HuH-7.5 (cell line): ENCODE results near the gene PTX3.

Experiments used
- DNase-seq: peaks from one replicate; pipeline ENCODE4 v3.0.0; 2011; ENCODE audit warnings: low spot score

PTX3 gene

DNA sequence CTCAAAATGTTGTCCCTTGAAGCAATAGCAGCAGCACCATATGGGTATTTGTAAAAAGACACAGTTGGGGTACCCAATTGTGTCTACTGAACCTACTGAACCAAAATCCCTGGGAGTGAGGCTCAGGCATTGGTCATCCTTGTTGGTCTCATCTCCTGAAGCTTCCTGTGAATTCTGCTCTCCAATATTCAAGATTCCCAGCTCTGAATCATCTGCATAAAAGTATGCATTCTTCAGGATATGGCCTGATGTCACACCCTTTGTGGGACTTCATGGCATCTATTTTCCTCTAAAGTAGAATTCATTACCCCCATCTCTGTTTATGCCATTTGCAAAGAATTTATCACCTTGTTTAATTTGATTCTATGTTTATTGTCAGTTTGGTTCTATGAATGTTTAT, 13.3 kb upstream of the PTX3 start:
- DNase-seq, result no peak

DNA sequence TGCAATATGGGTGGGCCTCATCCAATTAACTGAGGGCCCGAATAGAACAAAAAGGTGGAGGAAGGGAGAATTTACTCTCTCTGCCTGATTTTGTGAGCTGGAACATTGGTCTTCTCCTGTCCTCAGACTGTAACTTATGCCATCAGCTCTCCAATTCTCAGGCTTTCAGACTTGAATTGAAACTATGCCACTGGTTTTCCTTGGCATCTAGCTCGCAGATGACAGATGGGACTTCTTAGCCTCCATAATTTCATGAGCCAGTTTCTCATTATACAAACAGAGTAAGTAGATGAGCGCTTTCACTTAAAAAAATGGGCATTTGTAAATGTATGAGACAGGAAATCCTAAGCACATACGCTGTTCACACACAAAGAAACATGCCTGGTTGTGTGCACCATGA, 8.7 kb upstream of the PTX3 start:
- no peak for DNase-seq

DNA sequence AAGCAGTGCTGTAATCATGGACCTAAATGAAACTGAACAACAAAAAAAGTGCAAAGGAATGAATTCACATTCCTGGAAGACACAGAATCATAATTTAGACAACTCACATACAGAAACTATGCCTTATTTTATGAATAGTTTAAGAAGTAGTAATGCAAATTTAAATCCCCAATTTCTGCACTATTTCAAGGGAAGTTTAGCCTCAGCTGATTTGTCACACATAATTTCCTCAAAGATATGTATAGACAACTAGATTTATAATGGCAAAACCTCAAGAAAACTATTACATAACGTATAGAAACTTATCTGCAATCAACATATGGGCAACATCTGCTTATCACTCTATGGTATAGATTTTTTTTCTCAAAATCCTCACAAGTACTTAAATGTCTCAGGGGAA, 7.8 kb upstream of the PTX3 start:
- DNase-seq, result no peak

DNA sequence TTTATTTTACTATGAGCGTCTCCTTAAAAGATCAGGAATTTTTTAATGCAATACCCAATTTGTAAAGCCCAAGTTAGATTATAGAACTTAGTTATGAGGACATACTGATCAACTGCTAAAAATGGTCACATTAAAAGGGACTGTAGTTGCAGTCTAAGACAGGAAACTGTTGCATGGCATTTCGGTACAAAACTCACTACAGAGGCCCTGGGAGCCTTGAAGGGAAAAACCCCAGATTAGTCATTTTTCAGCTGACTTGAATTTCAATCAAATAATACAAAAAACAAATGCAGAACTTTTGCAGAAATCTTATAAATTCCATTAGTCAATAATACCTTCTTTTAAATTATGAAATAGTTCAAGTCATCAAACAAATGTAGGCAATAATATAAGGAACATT, 6.9 kb upstream of the PTX3 start:
- DNase-seq, result no peak

DNA sequence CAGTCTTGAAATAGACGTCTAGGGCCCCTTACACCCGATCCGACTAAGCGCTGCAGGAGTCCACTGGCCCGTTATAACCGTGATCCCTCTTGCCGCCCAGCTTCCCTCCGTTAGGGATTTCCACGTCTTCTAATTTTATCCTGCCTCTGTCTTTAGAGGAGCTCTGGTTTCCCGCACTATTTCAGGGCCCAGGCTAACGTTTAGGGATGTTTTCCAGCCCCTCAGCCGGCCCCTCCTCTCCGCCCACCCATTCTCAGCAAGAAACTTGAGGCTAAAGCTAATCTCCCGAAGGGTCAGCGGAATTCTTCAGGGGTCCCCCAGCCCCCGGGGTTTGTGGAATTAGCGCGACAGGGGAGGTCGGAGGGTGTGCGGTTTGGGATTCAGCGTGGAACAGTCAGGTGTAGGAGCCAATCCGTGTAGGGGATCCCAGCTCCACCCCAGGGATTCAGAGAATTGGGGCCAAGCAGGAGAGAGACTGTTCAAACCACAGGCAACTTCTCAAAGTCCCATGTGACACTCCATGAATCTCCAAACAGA, 1.6 kb downstream of the PTX3 start:
- DNase-seq, result peak; percentile 18

DNA sequence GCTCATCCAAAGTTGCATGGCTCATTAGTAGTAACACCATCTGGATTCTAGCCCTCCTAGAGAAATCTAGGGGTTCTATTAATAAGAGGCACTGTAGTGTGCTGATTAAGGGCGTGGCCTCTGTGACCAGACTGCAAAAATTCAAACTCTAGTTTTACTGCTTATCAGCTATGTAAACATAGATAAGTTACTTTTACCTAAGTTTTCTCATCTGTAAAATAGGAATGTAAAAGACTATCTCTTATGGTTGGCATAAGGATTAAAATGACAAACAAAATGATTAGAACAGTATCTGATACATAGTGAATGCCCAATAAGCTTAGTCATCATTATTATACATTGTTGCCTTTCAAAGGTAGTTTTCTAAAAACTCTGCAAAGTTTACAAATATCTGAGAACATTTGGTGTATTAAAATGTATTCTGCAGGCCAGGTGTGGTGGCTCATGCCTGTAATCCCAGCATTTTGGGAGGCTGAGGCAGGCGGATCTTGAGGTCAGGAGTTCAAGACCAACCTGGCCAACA, 4.5 kb downstream of the PTX3 start:
- DNase-seq, result no peak

DNA sequence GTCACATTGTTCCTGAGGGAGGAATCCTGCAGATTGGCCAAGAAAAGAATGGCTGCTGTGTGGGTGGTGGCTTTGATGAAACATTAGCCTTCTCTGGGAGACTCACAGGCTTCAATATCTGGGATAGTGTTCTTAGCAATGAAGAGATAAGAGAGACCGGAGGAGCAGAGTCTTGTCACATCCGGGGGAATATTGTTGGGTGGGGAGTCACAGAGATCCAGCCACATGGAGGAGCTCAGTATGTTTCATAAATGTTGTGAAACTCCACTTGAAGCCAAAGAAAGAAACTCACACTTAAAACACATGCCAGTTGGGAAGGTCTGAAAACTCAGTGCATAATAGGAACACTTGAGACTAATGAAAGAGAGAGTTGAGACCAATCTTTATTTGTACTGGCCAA, 6.1 kb downstream of the PTX3 start:
- DNase-seq, result no peak

DNA sequence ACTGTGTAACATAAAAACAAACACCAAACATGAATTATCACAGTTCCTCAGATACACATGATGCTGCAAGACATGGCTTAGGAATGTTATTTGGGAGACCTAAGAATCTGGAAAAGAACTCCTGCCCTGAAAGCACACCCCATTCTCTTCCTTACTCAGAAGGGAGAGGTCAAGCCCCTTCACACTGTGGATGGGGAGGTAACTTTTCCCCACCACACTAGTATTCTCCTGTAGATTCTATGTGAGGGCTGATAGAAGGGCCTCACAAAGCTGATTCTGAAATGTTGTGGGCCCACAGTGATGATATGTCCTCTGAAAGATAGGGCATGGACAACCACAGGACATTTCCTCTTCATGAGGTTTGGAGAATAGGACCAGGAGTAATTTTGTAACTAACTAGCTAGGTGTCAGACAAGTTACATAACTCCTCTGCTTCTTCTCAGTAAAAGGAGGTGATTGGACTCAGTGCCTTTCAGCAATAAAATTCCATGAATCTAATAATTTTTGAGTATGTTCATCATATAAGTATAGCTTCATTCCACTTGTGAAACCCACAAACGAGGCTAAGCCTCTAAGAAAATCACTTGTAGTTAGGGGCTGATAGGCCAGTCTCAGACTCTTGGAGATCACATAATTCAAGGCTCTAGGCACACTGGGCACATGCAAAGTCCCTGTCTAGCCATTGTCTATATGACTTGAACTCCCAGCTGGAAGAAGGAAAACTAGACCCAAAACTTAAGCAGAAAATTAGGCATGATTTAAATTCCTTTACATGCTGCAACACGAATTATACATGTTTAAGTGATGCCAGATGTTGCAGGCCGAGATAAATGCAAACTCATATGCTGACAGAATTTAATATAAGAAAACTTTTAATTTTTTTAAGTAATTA, 7.5 kb downstream of the PTX3 start:
- DNase-seq, result no peak

DNA sequence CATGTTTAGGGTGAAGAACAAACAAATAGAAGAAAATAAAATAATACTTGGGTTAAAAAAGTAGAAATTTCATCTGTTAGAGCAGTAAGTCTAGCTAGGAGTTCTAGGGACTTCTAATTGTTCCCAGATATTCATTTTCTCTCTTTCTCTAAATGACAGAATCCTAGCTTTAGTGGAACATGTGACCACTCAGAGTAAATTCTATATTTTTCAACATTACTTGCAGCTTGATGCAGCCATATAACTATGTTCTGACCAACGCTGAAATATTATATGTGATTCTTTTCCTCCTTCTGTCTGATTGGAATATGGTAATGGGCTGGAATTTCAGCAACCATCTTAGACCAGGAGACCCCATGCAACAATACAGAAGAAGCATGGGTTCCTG, 8.1 kb downstream of the PTX3 start:
- DNase-seq, result no peak

DNA sequence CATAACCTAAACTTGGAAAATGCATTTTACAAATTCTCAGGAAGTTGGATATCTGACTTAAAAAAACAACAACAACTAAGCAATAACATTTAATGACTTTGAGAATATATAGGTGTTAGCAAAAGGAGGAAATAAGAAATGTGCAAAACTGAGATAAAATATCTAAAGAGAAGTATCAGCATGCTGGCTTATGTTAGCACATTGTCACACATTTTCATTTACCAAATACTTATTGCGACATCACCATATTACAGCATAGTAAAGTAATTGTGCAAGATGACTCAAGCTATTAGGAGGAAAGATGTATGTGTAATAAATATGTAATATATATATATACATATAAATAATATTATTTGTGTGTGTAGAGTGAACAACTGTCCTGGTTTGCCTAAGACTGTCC, 9.2 kb downstream of the PTX3 start:
- DNase-seq, result no peak

DNA sequence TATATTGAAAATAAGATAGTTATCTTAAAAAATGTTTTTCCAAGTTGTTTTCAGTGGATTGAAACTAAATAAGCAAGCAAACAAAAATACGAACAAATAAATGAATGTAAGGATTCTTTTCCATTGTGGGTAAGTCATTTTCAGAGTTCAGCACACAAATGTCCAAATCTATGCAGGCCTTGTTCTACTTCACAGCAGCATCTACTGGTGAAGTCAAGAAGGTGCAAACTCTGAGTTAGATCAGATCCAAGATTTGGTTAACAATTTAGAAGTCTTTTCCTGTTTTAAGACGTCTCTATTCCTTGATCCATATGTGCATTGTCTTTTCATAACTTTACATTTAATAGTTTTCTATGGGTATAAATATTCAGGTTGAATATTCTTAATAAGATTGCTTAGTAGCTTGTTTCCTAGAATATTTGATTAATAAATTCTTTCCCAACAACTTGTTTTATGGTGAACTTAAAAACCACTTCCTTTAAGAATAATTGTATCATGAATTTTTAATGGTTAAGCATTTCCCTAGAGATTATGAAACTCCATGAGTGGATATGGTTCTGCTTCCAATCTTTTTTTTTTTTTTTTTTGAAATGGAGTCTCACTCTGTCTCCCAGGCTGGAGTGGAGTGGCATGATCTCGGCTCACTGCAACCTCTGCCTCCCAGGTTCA, 10.5 kb downstream of the PTX3 start:
- no peak for DNase-seq

DNA sequence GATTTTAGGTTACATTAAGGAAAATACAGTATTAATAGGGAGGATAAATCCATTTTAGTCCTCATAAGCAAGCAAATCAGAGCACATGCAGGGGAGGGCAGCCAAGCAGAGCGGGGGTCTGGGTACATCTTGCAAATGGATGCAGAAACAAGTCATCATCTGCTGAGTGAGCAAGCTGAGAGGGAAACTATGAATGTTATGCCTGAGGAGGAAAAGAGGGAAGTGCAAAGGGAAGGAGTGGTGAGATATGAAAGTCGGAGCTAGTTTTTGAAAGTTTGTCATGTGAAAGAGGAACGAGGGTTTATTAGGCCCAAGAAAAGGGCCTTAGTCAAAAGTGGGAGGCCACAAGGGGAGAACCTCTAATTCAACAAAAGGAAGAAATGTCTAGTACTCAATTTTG, 15.4 kb downstream of the PTX3 start:
- no peak for DNase-seq

DNA sequence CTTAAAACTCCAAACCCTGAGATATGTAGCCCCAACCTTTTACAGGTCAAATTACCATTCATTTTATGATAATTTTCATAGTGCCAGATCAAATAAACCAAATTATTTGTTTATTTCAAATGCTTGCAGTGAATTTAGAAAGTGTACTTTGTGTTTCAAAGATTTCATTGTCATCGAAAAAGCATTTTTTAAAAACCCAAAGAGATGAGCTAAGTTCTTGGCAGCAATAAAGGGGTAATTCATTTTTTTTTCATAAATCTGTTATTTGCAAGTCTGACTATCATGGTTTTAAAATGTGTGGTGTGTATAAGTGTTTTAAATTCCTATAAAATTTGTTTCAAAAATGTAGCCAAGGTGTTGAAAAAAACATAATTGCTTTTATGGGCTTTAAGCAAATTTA, 17.2 kb downstream of the PTX3 start:
- DNase-seq, result no peak

DNA sequence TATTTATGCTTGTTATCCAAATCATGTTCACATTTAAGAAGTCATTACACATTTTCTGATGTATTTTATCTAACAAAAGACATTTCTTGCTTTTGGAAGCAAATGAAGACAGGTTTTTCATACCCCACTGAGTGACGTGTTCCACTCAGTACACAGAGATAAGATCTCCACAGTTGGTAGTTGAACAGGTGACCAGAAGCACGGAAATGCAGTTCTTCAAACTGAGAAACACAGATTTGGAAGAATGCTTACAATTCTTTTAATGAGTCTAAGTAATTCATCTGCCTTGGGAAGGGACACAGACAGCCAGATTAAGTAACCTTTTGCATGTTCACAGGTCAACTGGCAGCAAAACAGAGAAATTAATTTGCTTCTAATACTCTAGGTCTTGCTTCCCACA, 23.1 kb downstream of the PTX3 start:
- no peak for DNase-seq

DNA sequence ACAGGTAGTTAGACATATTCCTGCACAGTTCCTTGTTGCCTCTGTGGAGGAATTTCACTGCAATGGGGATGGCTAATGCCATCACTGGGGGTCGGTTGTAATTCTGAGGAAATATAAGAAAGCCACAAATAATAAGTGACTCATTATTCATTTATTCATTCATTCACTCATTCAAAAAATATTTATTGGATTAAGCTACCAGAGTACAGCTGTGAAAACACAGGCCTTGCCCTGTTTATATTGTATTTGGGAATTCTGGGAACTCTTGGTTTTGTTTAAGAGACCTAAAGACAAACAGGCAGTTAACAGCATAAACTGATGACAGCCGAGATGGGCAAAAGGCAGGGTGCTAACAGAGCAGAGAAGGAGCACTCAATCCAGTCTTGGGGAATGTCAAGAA, 23.6 kb downstream of the PTX3 start:
- DNase-seq, result no peak

DNA sequence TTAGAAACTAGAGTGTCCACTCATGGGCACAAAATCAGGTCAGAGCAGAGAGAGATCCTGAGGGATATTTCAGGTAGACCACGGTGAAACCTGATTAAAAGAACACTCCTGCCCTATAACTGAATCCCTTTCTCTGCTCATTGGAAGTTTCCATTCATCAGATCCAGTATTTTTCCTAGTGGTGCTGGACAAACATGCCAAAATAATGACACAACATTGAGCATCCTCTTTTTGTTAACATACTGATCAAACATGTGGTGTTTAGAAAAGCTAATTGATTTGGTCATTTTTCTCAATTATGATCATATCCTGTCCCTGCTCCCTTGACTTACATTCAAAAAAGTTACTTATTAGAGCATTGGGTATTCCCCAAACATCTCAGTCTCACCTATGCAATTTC, 27.2 kb downstream of the PTX3 start:
- no peak for DNase-seq

DNA sequence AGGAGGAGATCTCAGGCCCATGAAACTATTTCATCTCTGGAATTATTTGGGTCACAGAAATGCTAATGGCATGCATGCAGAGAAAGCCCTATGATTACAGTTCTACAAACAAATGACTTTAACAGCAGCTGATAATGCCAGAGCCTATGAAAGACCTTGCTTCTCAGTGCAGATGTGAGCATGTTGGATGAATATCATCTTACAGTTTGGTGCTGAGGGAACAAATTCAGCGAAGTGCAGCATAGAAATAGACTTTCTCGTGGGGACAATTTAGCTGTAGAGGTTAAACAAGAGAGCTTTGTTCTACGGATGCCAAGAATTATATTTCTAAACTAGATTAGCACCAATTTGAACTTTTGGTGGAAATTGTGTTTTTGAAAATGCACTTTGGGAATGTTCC, 27.7 kb downstream of the PTX3 start:
- no peak for DNase-seq

DNA sequence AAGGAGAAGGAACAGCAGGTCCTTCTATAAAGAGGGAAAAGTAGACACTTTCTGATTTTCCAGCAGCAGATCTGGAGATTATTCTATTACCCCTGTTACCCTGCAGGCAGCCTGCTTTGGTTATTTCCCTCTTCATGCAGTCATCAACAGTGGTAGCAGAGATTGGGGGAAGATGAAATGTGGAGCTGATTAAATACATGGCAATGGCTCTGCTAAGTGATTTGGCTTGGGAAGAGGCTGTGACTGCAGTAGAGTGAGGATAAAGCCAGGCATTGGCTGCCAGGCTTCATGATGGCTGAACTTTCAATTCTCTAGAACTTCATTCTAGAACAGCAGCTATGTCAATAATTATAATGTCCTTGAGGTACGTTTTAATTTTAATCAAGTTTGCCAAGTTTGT, 29.1 kb downstream of the PTX3 start:
- DNase-seq, result no peak

DNA sequence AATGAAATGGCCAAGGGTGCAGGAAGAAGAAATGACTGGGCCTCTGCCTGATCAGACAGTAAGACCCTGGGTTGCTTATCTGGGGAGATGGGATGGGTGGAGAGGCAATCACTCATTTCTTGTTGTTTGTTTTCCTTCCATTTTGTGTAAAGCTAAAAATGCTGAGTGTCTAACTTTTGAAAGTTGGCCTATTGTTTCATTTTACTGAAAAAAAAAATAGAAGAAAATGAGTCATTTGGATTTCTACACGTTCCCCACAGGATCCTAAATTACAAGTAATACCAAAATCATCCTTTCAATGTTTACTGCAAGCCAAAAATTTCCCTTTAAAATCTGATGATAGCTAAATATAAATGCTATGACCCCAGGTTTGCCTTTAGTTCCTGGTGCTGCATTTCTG, 30.6 kb downstream of the PTX3 start:
- DNase-seq, result no peak

DNA sequence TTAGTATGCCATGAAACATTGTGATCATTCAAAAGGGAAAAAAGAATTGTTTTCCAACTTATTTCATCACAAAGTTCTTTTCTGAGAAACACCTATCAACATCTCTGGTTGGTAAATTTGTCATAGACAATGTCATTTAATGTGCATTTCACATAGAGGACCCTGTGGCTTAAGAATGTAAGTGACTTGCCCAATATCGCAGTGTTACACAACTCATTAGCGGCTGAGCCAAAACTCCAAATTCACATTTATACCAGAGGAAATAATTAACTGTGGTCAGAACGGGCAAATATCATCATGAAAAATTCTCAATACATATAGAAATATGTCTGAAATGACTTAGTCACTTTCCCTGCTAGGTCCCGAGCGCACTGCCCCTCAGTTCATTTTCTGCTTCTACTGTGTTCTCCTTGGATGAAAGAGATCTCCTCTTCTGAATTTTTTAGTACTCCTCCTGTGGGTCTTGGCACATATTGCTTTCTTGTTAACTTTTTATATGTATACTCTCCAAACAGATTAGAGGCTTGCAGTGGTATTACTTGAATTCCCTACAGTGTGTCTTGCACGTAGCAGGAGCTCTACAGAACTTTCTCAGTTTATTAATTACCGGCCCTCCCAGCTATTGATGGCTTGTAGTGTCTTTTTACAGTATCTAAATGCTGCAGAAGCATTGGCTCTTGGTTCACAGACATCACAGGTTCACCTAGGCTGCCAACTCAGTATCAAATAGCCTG, 33.1 kb downstream of the PTX3 start:
- no peak for DNase-seq

DNA sequence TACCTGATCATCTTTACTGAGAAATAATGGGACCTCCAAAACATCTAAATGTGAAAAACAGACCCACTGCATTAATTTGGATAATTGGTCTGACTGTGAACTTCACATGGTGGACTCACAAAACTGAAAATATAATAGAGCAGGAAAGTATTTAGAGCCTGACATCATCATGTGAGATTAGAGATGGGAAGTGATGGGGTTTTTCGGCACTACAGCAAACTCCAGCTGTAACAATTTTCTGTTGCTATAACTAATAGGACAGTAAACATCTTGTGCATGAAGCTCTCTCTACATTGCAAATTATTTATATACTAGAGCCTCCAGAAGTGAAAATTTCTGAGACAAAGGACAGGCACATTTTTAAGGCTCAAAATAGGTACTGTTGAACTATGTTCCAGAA, 34.4 kb downstream of the PTX3 start:
- no peak for DNase-seq

DNA sequence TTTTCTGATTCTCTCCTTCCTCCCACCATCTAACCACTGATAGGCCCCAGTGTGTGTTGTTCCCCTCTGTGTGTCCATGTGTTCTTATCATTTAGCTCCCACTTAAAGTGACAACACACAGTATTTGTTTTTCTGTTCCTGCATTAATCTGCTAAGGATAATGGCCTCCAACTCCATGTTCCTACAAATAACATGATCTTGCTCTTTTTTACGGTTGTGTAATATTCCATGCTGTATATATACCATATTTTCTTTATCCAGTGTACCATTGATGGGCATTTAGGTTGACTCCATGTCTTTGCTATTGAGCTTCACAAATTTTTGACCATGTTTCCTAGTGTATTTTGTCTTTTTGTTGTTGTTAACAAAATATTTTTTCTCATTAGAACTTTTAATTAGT, 36.0 kb downstream of the PTX3 start:
- no peak for DNase-seq
